Hindlimb muscle (tissue), 1 donor: ENCODE measurements around the gene MCUB. TPM values are rescaled to one million over a fixed set of nuclear protein-coding genes. Genes with fewer than 3 reads are reported as not detected.
"Not testable (repeated sequence)": the region's sequence is repeated elsewhere in the genome, so short reads cannot be mapped to it uniquely, and the experiment has no call there.

Experiments
- DNase-seq: peaks from one replicate; pipeline ENCODE4 v3.0.0-alpha.2; 2013
- polyA plus RNA-seq: library from polyadenylated mRNA; unstranded; fragments of 120-200 nt; gene quantifications from one replicate; pipeline ENCODE4 v1.2.1, GENCODE V29; 2013; ENCODE audit not compliant: insufficient read length

MCUB gene
- polyA plus RNA-seq, 1 donor: 12.6 TPM

- no peak for DNase-seq
Measured at GRCh38 chr4:109631532-109632108, 71.6 kb downstream of the MCUB start.

- DNase-seq: no peak
Measured at GRCh38 chr4:109640644-109641043, 80.6 kb downstream of the MCUB start.

- DNase-seq: no peak
Measured at GRCh38 chr4:109645874-109646710, 86.0 kb downstream of the MCUB start.

GRCh38 chr4:109648266-109648996 is 88.4 kb downstream of the MCUB start:
- no peak for DNase-seq

GRCh38 chr4:109648997-109649575 is 89.0 kb downstream of the MCUB start:
- DNase-seq: no peak

GRCh38 chr4:109649872-109650271 is 89.8 kb downstream of the MCUB start:
- no peak for DNase-seq

- no peak for DNase-seq
Measured at GRCh38 chr4:109655396-109655795, 95.3 kb downstream of the MCUB start.

- no peak for DNase-seq
Measured at GRCh38 chr4:109657854-109658418, 97.9 kb downstream of the MCUB start.

- no peak for DNase-seq
Measured at GRCh38 chr4:109658871-109659410, 98.9 kb downstream of the MCUB start.

GRCh38 chr4:109662116-109662515 is 102.1 kb downstream of the MCUB start:
- DNase-seq: no peak

- no peak for DNase-seq
Measured at GRCh38 chr4:109662771-109663170, 102.7 kb downstream of the MCUB start.

GRCh38 chr4:109665783-109666485 is 105.9 kb downstream of the MCUB start:
- DNase-seq: no peak

GRCh38 chr4:109671350-109671749 is 111.3 kb downstream of the MCUB start:
- DNase-seq: no peak

GRCh38 chr4:109672169-109672930 is 112.3 kb downstream of the MCUB start:
- no peak for DNase-seq

GRCh38 chr4:109673303-109673702 is 113.3 kb downstream of the MCUB start:
- no peak for DNase-seq

GRCh38 chr4:109675181-109675580 is 115.1 kb downstream of the MCUB start:
- no peak for DNase-seq

GRCh38 chr4:109675843-109676242 is 115.8 kb downstream of the MCUB start:
- no peak for DNase-seq

- DNase-seq: no peak
Measured at GRCh38 chr4:109676886-109677285, 116.8 kb downstream of the MCUB start.

GRCh38 chr4:109678472-109678871 is 118.4 kb downstream of the MCUB start:
- not testable (repeated sequence) for DNase-seq

GRCh38 chr4:109678925-109679324 is 118.9 kb downstream of the MCUB start:
- not testable (repeated sequence) for DNase-seq

GRCh38 chr4:109682875-109683274 is 122.8 kb downstream of the MCUB start:
- no peak for DNase-seq
